Keratinocyte (primary cell): ENCODE results near the gene DNAH10. TPM values are rescaled to one million over a fixed set of nuclear protein-coding genes. Genes with fewer than 3 reads are reported as not detected.

ENCODE experiments used
- DNase-seq: peaks from one replicate; pipeline ENCODE4 v3.0.0-alpha.2; 2011; ENCODE audit warnings: low read depth, missing footprints, low spot score
- FAIRE-seq: peaks from 2 replicates; lab custom pipeline; 2011; peaks lifted over from hg19 to GRCh38; lab: Jason Lieb, UNC
- H2AFZ ChIP-seq: 2 replicates; pipeline ENCODE4 v1.6.0; 2012; ENCODE audit warnings: low read length, control low read depth, inconsistent platforms; ENCODE audit not compliant: control insufficient read depth
- H3K27ac ChIP-seq: 2 replicates; pipeline ENCODE4 v1.5.1; 2011; ENCODE audit warnings: low read length; ENCODE audit not compliant: control insufficient read depth, insufficient read depth
- H3K27me3 ChIP-seq: 3 replicates; pipeline ENCODE4 v1.6.0; 2011; ENCODE audit warnings: low read length; ENCODE audit not compliant: control insufficient read depth, insufficient read depth; ENCODE audit errors: extremely low read depth
- H3K36me3 ChIP-seq, 2 experiments: 2 replicates in 1 of 2; 3 replicates in 1 of 2; pipeline ENCODE4 v1.5.1; 2011; ENCODE audit warnings: low read length in 2 of 2, mild to moderate bottlenecking in 1 of 2; ENCODE audit not compliant: control insufficient read depth in 2 of 2, insufficient read depth in 2 of 2; ENCODE audit errors: extremely low read depth in 1 of 2
- H3K4me1 ChIP-seq: 3 replicates; pipeline ENCODE4 v1.5.1; 2011; ENCODE audit warnings: low read length; ENCODE audit not compliant: control insufficient read depth, insufficient read depth; ENCODE audit errors: extremely low read depth
- H3K4me2 ChIP-seq: 3 replicates; pipeline ENCODE4 v1.6.0; 2011; ENCODE audit warnings: low read depth, low read length; ENCODE audit not compliant: control insufficient read depth, insufficient read depth; ENCODE audit errors: extremely low read depth
- H3K4me3 ChIP-seq, 3 experiments: fragments of 200-600 bp in 1 of 3; sonication (generic) in 1 of 3; 2 replicates in 2 of 3; 3 replicates in 1 of 3; pipeline ENCODE4 v1.5.1; 2011 to 2016; ENCODE audit warnings: low read length in 3 of 3, mild to moderate bottlenecking in 3 of 3, control low read depth in 2 of 3, inconsistent platforms in 1 of 3, low read depth in 1 of 3, mixed read lengths in 1 of 3, mixed run types in 1 of 3, moderate library complexity in 1 of 3; ENCODE audit not compliant: control insufficient read depth in 2 of 3, insufficient read depth in 2 of 3; ENCODE audit errors: extremely low read depth in 1 of 3
- H3K79me2 ChIP-seq: 2 replicates; pipeline ENCODE4 v1.6.0; 2012; ENCODE audit warnings: low read length; ENCODE audit not compliant: control insufficient read depth, insufficient read depth
- H3K9ac ChIP-seq: 3 replicates; pipeline ENCODE4 v1.6.0; 2011; ENCODE audit warnings: low read length; ENCODE audit not compliant: control insufficient read depth, insufficient read depth; ENCODE audit errors: extremely low read depth
- H3K9me1 ChIP-seq: 3 replicates; pipeline ENCODE4 v1.6.0; 2011; ENCODE audit warnings: low read length; ENCODE audit not compliant: control insufficient read depth, insufficient read depth; ENCODE audit errors: extremely low read depth
- H3K9me3 ChIP-seq: 2 replicates; pipeline ENCODE4 v1.5.1; 2012; ENCODE audit warnings: low read depth, low read length; ENCODE audit not compliant: control insufficient read depth
- H4K20me1 ChIP-seq: 3 replicates; pipeline ENCODE4 v1.6.0; 2011; ENCODE audit warnings: low read length; ENCODE audit not compliant: control insufficient read depth, insufficient read depth; ENCODE audit errors: extremely low read depth
- CTCF ChIP-seq, 3 experiments: IDR thresholded peaks in 1 of 3; conservative IDR thresholded peaks in 1 of 3; optimal IDR thresholded peaks in 1 of 3; 2 replicates in 2 of 3; 3 replicates in 1 of 3; pipeline versions ENCODE3 to v1.5.1; 2011; ENCODE audit warnings: low read length in 3 of 3, mild to moderate bottlenecking in 3 of 3, moderate library complexity in 2 of 3, control low read depth in 1 of 3, inconsistent platforms in 1 of 3; ENCODE audit not compliant: insufficient read depth in 2 of 3; ENCODE audit errors: extremely low read depth in 1 of 3
- EZH2 ChIP-seq: IDR thresholded peaks from one replicate; pipeline ENCODE4 v1.6.1; 2012; ENCODE audit warnings: inconsistent platforms, mild to moderate bottlenecking, low read length, moderate library complexity
- dilution Hi-C: fragments of 300-500 bp; cut with MboI; formaldehyde crosslinking; loops from one replicate; pipeline ENCODE4 v1.7.0; 2020; ENCODE audit warnings: low sequenced_read_pairs; ENCODE audit not compliant: extremely low pct_ligation_motif_present
- polyA plus RNA-seq, 5 experiments: library from polyadenylated mRNA; depleted of rRNA in 3 of 5; stranded (reverse) in 3 of 5; stranded (forward) in 1 of 5; unstranded in 1 of 5; fragments of >200 nt; gene quantifications; 1 replicate in 1 of 5; 2 replicates in 3 of 5; 3 replicates in 1 of 5; pipeline versions ENCODE4 v1.2.1 to v1.2.3, GENCODE V29; 2011 to 2012; ENCODE audit warnings: missing spikeins in 2 of 5, low read depth in 1 of 5, low replicate concordance in 1 of 5

Gene DNAH10
- polyA plus RNA-seq, 1 donor (not counting 4 experiments of a cell fraction or from before 2014, with no cell fraction given): 0.08 TPM

GRCh38 chr12:123834845-123835244 is 72.7 kb downstream of the DNAH10 start:
- DNase-seq (no peak), FAIRE-seq (no peak)
- Histone ChIP-seq H4K20me1 (no peaks in the 10 kb centered on the region), H3K9me1 (no peaks in the 10 kb centered on the region), H3K27me3 (no peaks in the 10 kb centered on the region), H3K4me3 (no peak overlapping the region), H3K9ac (no peak overlapping the region), H3K79me2 (no peaks in the 10 kb centered on the region), H2AFZ (no peak overlapping the region), H3K4me2 (no peak overlapping the region), H3K4me1 (no peaks in the 10 kb centered on the region), H3K9me3 (no peaks in the 10 kb centered on the region), H3K27ac (no peak overlapping the region), H3K36me3 (no peaks in the 10 kb centered on the region)
- dilution Hi-C loops: no loop called here
- TF ChIP-seq EZH2: no peak
- no peak for TF ChIP-seq CTCF (optimal IDR thresholded peaks at IDR 0.05 in 1 of 3, IDR thresholded peaks at IDR 0.05 in 1 of 3, conservative IDR thresholded peaks at IDR 0.05 in 1 of 3; ENCODE audit: extremely low read depth in 1 of 3, insufficient read depth in 2 of 3, low read length in 3 of 3)

GRCh38 chr12:123836292-123836691 is 74.2 kb downstream of the DNAH10 start:
- Histone ChIP-seq H3K9ac (no peak overlapping the region), H4K20me1 (no peaks in the 10 kb centered on the region), H3K36me3 (no peaks in the 10 kb centered on the region), H3K4me2 (no peak overlapping the region), H2AFZ (no peak overlapping the region), H3K79me2 (no peaks in the 10 kb centered on the region), H3K4me1 (no peaks in the 10 kb centered on the region), H3K4me3 (no peak overlapping the region), H3K27ac (no peak overlapping the region), H3K27me3 (no peaks in the 10 kb centered on the region), H3K9me1 (no peaks in the 10 kb centered on the region), H3K9me3 (no peaks in the 10 kb centered on the region)
- FAIRE-seq (no peak), DNase-seq (no peak)
- TF ChIP-seq CTCF (optimal IDR thresholded peaks at IDR 0.05 in 1 of 3, IDR thresholded peaks at IDR 0.05 in 1 of 3, conservative IDR thresholded peaks at IDR 0.05 in 1 of 3; ENCODE audit: extremely low read depth in 1 of 3, insufficient read depth in 2 of 3, low read length in 3 of 3): no peak
- dilution Hi-C loops: no loop called here
